Activated naive CD4-positive, alpha-beta T cell treated with anti-CD3 and anti-CD28 coated beads for 36 hours (primary cell): ENCODE measurements around the gene PSD. TPM values are rescaled to one million over a fixed set of nuclear protein-coding genes. Genes with fewer than 3 reads are reported as not detected.

Source experiments
- CTCF ChIA-PET: fragments of 350-600 bp; sonication (Branson Sonifier 250); formaldehyde crosslinking; loops from one replicate; lab custom pipeline; 2021; ENCODE audit warnings: antibody characterized with exemption; lab: Charles Lee
- DNase-seq: peaks from one replicate; pipeline ENCODE4 v3.0.0-alpha.2; 2020
- H3K27ac Mint-ChIP-seq: one replicate; pipeline ENCODE4 v1.8.0; 2021; ENCODE audit warnings: mild to moderate bottlenecking, mixed read lengths
- H3K27me3 Mint-ChIP-seq: one replicate; pipeline ENCODE4 v1.8.0; 2021; ENCODE audit warnings: low read depth, mixed read lengths
- H3K36me3 Mint-ChIP-seq: one replicate; pipeline ENCODE4 v1.8.0; 2021; ENCODE audit warnings: low read depth, mixed read lengths
- H3K4me1 Mint-ChIP-seq: one replicate; pipeline ENCODE4 v1.8.0; 2021; ENCODE audit warnings: low read depth, mixed read lengths
- H3K4me3 Mint-ChIP-seq: one replicate; pipeline ENCODE4 v1.8.0; 2021; ENCODE audit warnings: mild to moderate bottlenecking, moderate library complexity, mixed read lengths
- H3K9me3 Mint-ChIP-seq: one replicate; pipeline ENCODE4 v1.8.0; 2021; ENCODE audit warnings: mixed read lengths
- intact Hi-C: fragments of 100-400 bp; cut with micrococcal nuclease; formaldehyde crosslinking; loops from one replicate; pipeline ENCODE4 v1.15.1; 2023
- total RNA-seq, 2 experiments: library from RNA; stranded (reverse); gene quantifications; one replicate each; pipeline ENCODE4 v1.2.3, GENCODE V29; 2021

Gene PSD
- total RNA-seq, 2 experiments from 2014 or later = 6.2 to 7.2 TPM

DNA sequence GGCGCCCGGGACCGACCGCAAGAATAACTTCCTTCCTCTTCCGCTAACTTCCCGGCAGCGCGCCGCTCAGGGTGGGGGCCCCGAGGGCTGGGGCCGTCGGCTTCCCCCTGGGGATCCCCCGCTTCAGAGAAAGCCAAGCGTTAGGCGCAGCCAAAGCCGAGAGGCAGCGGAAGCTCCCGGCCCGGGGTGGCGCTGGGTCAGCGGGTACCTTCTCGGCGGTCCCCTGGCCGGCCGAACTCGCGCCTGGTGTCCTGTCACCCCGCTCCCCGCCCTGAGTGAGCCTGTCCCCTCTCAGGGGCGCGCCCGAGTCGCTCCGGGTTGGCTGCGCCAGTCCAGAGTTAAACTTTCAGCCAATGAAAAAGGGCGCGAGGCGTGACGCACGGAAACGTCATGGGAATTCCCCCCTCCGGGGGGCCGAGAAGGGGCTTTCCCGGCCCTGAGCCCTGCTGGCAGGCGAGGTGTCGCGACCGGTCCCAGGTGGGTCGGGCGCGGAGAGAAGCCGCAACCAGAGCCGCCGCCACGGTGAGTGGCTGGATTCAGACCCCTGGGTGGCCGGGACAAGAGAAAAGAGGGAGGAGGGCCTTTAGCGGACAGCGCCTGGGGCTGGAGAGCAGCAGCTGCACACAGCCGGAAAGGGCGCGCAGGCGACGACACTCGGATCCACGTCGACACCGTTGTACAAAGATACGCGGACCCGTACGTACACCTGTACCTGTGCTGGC lies 24.3 kb downstream of the PSD start:
- Mint-ChIP-seq H3K4me1 (peaks cover 44% of the 10 kb centered on the region), H3K27me3 (no peaks in the 10 kb centered on the region), H3K27ac (peak overlapping the region; percentile 99), H3K36me3 (peaks cover 42% of the 10 kb centered on the region), H3K4me3 (peak overlapping the region; percentile 87), H3K9me3 (no peaks in the 10 kb centered on the region)
- peak; percentile 99 for DNase-seq
- intact Hi-C loops = loop anchor here (1.0 to 5.0 kb wide), 12 partner anchors 27 to 262 kb away; partner anchors contain the start of genes GBF1 and NOLC1
- CTCF ChIA-PET = interaction anchor here (0.7 to 5.0 kb wide), 28 partner anchors 9 to 247 kb away, joined by 3 to 46 read pairs (median 4); partner anchors contain the start of genes C10orf95, ELOVL3 and FBXL15

DNA sequence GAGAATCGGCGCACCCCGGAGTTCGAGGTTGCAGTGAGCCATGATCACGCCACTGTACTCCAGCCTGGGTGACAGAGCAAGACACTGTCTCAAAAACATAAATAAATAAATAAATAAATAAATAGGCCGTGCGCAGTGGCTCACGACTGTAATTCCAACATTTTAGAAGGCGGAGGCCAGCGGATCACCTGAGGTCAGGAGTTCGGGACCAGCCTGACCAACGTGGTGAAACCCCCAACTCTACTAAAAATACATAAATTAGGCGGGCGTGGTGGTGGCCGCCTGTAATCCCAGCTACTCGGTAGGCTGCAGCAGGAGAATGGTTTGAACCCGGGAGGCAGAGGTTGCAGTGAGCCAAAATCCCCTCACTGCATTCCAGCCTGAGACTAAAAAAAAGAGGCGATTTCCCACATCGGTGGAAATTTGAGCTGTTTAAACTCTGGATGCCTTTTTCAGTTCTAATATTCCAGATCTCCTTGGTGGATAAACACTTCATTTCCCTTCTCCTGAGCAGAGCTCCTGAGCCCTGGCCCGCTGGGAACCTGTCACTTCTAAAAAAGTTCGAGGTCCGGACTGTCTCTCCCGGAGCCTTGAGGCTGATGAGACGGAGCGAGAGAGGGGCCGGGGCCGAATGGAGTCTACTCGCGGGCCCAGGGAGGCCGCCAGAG lies 25.0 kb downstream of the PSD start:
- CTCF ChIA-PET = interaction anchor here (0.6 to 5.0 kb wide), 34 partner anchors 9 to 246 kb away, joined by 3 to 46 read pairs (median 4); partner anchors contain the start of genes C10orf95, ELOVL3 and FBXL15
- peak overlapping the region; percentile 87 for H3K4me3 Mint-ChIP-seq
- H3K27ac Mint-ChIP-seq = peak overlapping the region; percentile 99
- H3K27me3 Mint-ChIP-seq = no peaks in the 10 kb centered on the region
- peaks cover 39% of the 10 kb centered on the region for H3K4me1 Mint-ChIP-seq
- intact Hi-C loops = loop anchor here (1.0 to 5.0 kb wide), 12 partner anchors 28 to 261 kb away; partner anchors contain the start of genes GBF1 and NOLC1
- no peaks in the 10 kb centered on the region for H3K9me3 Mint-ChIP-seq
- peaks cover 37% of the 10 kb centered on the region for H3K36me3 Mint-ChIP-seq
- no peak for DNase-seq

DNA sequence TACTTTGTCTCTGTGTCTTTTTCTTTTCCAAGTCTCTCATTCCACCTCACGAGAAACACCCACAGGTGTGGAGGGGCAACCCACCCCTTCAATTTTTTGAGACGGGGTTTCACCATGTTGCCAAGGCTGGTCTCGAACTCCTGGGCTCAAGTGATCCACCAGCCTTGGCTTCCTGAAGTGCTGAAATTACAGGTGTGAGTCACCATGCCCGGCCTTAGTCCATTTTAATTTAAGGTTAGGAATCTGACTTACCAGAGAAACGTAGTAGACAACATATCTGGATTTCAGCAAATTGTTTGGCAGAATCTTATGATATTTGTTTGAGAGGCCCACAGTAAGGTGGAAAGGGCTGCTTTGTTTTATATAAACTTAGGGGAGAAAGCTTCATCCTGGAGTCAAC lies 26.3 kb downstream of the PSD start:
- no peaks in the 10 kb centered on the region for H3K9me3 Mint-ChIP-seq
- intact Hi-C loops = loop anchor here (5.0 kb wide), 2 partner anchors 190 to 225 kb away; no protein-coding TSS in a partner anchor
- no peaks in the 10 kb centered on the region for H3K27me3 Mint-ChIP-seq
- CTCF ChIA-PET = interaction anchor here (0.6 to 5.0 kb wide), 9 partner anchors 8 to 344 kb away, joined by 3 to 46 read pairs (median 12); partner anchors contain the start of genes CUEDC2 and FBXL15
- no peak overlapping the region for H3K27ac Mint-ChIP-seq
- peaks cover 25% of the 10 kb centered on the region for H3K36me3 Mint-ChIP-seq
- DNase-seq = no peak
- H3K4me1 Mint-ChIP-seq = peaks cover 27% of the 10 kb centered on the region
- no peak overlapping the region for H3K4me3 Mint-ChIP-seq

DNA sequence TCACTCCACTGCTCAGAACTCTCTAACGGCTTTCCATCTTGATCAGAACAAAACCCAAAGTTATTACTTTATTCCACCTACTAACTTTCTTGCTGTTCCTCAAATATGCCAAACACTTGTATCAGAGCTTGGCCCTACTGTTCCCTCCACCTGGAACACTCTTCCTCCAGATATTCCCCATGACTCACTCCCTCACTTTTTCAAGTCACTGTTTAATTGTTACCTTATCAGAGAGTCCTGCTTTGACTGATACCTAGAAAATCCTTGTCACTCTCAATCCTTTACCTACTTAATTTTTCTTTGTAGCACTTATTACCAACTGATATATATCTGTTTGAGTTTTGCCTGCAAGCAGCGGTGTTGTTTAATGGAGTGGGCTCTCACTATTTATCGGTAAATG lies 28.7 kb downstream of the PSD start:
- DNase-seq = no peak
- CTCF ChIA-PET = interaction anchor here (0.6 to 3.2 kb wide), 3 partner anchors 37 to 159 kb away, joined by 3 to 11 read pairs (median 3); no protein-coding TSS in a partner anchor
- no peaks in the 10 kb centered on the region for H3K9me3 Mint-ChIP-seq
- peaks cover 7% of the 10 kb centered on the region for H3K36me3 Mint-ChIP-seq
- no peaks in the 10 kb centered on the region for H3K27me3 Mint-ChIP-seq
- H3K27ac Mint-ChIP-seq = no peak overlapping the region
- intact Hi-C loops = loop anchor here (5.0 kb wide), 2 partner anchors 192 to 223 kb away; no protein-coding TSS in a partner anchor
- no peak overlapping the region for H3K4me3 Mint-ChIP-seq
- peaks cover 19% of the 10 kb centered on the region for H3K4me1 Mint-ChIP-seq

DNA sequence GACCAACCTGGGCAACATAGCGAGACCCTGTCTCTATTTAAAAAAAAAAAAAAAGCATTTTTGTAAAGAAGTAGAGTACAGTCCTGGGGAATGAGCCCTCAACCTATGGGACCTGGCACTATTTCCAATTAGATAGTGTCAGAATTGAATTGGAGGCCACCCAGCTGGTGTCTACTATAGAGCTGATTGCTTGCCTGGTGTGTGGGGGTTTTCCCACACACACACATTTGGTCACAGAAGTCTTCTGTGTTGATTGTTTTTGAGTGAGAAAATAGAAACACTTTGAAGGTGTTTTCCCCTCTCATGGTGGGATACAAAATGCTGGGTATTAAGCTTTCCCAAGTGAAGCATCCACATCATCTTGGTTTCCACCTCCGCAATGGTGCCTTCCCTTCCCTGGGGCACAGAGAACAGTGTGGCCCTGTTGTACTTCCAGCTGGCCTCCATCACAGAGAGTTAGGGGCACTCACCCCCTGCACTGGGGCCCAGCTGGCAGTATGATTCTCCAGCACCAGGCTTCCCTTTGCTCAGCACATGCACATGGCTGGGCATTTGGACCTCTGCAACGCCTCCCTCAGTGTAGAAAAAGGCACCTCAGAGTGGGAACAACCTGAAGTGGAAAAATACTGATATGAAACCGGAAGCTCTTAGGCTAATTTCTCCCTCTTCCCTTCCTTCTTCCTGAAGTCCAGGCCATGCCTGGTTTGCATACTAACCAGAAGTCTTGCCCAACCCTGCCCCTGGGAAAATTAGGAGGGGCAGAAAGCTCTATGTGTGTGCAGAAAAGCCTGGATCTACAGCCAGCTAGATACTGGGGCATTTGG lies 33.8 kb downstream of the PSD start:
- intact Hi-C loops = loop anchor here (2.0 kb wide), 1 partner anchor 94 kb away; no protein-coding TSS in a partner anchor
- Mint-ChIP-seq H3K27ac (no peak overlapping the region), H3K9me3 (no peaks in the 10 kb centered on the region), H3K4me1 (peaks cover 10% of the 10 kb centered on the region), H3K4me3 (no peak overlapping the region), H3K27me3 (no peaks in the 10 kb centered on the region), H3K36me3 (peaks cover 15% of the 10 kb centered on the region)
- CTCF ChIA-PET = interaction anchor here (0.6 to 6.2 kb wide), 17 partner anchors 9 to 236 kb away, joined by 3 to 43 read pairs (median 4); no protein-coding TSS in a partner anchor
- DNase-seq = peak; percentile 10

DNA sequence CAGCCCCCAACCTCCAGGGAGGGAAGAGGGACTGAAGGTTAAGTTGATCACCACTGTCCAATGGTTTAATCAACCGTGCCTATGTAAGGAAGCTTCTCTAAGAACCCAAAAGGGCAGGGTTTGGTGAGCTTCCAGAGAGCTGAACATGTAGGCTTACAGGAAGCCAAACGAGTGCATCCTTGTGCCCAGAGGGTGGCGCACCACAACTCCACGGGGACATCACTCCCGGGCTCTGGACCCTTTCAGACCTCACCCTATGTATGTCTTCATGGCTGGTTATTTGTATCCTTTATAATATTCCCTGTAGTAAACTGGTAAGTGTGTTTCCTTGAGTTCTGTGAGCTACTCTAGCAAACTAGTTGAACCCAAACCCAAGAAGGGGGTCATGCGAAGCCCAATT lies 34.5 kb downstream of the PSD start:
- peak; percentile 49 for DNase-seq
- H3K9me3 Mint-ChIP-seq = no peaks in the 10 kb centered on the region
- intact Hi-C loops = loop anchor here (2.0 kb wide), 1 partner anchor 95 kb away; no protein-coding TSS in a partner anchor

DNA sequence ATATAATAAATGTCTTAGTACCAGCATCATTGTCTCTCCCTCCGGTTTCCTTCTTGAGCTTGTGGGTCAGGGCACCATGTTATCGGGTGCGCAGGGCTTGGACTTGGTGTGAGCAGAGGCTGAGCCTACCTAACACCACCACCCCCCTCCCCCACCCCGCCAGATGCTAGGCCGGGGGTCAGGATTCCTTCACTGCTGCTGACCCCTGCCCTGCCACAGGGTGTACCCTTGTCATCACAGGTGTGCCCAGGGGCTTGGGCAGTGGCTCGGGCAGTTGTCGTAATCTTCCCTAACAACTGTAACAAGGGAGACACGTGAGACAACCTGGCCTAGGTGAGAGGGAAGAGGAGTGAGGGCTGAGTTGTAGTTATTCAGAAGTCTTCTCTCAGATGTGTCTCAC lies 35.7 kb downstream of the PSD start:
- H3K36me3 Mint-ChIP-seq = peaks cover 15% of the 10 kb centered on the region
- H3K27me3 Mint-ChIP-seq = no peaks in the 10 kb centered on the region
- DNase-seq = no peak
- CTCF ChIA-PET = interaction anchor here (1.5 to 6.2 kb wide), 5 partner anchors 14 to 152 kb away, joined by 3 to 43 read pairs (median 4); no protein-coding TSS in a partner anchor
- no peak overlapping the region for H3K27ac Mint-ChIP-seq
- H3K4me3 Mint-ChIP-seq = no peak overlapping the region
- intact Hi-C loops = no loop called here
- H3K4me1 Mint-ChIP-seq = peaks cover 10% of the 10 kb centered on the region
- no peaks in the 10 kb centered on the region for H3K9me3 Mint-ChIP-seq

More for the DNA sequence above, 34.5 kb downstream of the PSD start:
- Mint-ChIP-seq H3K27me3 (no peaks in the 10 kb centered on the region), H3K4me1 (peaks cover 10% of the 10 kb centered on the region), H3K4me3 (no peak overlapping the region), H3K27ac (no peak overlapping the region), H3K36me3 (peaks cover 15% of the 10 kb centered on the region)
- CTCF ChIA-PET = interaction anchor here (0.8 to 6.2 kb wide), 13 partner anchors 10 to 200 kb away, joined by 3 to 43 read pairs (median 4); no protein-coding TSS in a partner anchor

DNA sequence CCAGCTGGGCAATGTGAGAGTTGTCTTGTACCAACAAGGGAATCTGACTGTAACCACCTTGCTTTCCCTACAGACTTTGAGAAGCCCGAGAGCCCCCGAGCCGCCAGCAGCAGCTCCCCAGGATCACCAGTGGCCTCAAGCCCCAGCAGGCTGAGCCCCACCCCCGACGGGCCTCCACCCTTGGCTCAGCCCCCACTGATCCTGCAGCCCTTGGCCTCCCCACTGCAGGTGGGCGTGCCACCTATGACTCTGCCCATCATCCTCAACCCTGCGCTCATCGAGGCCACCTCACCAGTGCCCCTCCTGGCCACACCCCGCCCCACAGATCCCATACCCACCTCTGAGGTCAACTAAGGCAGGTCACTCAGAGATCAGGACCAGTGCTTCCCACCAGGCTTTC lies 36.6 kb downstream of the PSD start:
- H3K4me3 Mint-ChIP-seq = no peak overlapping the region
- CTCF ChIA-PET = interaction anchor here (0.7 to 6.2 kb wide), 5 partner anchors 13 to 201 kb away, joined by 3 to 43 read pairs (median 4); no protein-coding TSS in a partner anchor
- no peaks in the 10 kb centered on the region for H3K9me3 Mint-ChIP-seq
- H3K27me3 Mint-ChIP-seq = no peaks in the 10 kb centered on the region
- H3K4me1 Mint-ChIP-seq = peaks cover 10% of the 10 kb centered on the region
- H3K36me3 Mint-ChIP-seq = peaks cover 16% of the 10 kb centered on the region
- DNase-seq = no peak
- no peak overlapping the region for H3K27ac Mint-ChIP-seq
- intact Hi-C loops = no loop called here

DNA sequence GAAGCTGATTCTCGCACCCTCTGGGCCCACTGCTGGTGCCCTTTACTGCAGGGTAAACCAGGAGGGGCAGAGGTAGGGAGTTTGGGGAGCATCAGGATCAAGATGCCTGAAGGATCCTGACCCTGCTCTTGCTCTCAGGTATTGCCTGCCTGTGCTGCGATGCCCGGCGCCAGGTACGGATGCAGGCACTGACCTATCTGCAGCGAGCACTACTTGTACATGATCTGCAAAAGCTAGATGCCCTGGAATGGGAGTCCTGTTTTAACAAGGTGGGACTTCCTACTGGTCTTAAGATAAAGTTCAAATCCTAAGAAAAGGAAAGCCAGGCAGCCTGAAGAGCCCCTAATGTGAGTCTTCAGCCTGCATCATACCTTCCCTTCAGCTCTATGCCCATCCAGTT lies 39.2 kb downstream of the PSD start:
- Mint-ChIP-seq H3K4me1 (peaks cover 4% of the 10 kb centered on the region), H3K9me3 (no peaks in the 10 kb centered on the region), H3K27ac (no peak overlapping the region), H3K36me3 (peaks cover 26% of the 10 kb centered on the region), H3K4me3 (no peak overlapping the region), H3K27me3 (no peaks in the 10 kb centered on the region)
- no peak for DNase-seq
- intact Hi-C loops = no loop called here
- CTCF ChIA-PET = interaction anchor here (1.0 to 1.7 kb wide), 8 partner anchors 20 to 150 kb away, joined by 3 to 5 read pairs (median 3); no protein-coding TSS in a partner anchor

DNA sequence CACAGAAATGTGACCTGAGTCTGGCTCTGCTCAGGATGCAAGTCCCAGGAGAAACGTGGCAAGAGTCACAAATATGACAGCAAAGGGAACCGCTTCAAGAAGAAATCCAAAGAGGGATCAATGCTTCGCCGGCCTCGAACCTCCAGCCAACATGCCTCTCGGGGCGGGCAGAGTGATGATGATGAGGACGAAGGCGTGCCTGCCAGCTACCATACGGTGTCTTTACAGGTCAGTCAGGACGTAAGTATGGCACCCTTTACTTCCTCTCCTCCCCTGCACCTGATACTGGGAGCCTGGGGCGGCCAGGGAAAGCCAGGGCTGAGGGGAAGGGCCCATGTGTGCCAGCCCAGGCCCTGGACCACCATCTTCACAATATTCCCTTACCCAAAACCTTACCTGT lies 41.7 kb downstream of the PSD start:
- no peak for DNase-seq
- no peaks in the 10 kb centered on the region for H3K4me1 Mint-ChIP-seq
- no peaks in the 10 kb centered on the region for H3K27me3 Mint-ChIP-seq
- CTCF ChIA-PET = interaction anchor here (1.5 kb wide), 1 partner anchor 17 kb away, joined by 4 read pairs; no protein-coding TSS in a partner anchor
- no peak overlapping the region for H3K27ac Mint-ChIP-seq
- peaks cover 32% of the 10 kb centered on the region for H3K36me3 Mint-ChIP-seq
- H3K4me3 Mint-ChIP-seq = no peak overlapping the region
- intact Hi-C loops = no loop called here
- H3K9me3 Mint-ChIP-seq = no peaks in the 10 kb centered on the region

DNA sequence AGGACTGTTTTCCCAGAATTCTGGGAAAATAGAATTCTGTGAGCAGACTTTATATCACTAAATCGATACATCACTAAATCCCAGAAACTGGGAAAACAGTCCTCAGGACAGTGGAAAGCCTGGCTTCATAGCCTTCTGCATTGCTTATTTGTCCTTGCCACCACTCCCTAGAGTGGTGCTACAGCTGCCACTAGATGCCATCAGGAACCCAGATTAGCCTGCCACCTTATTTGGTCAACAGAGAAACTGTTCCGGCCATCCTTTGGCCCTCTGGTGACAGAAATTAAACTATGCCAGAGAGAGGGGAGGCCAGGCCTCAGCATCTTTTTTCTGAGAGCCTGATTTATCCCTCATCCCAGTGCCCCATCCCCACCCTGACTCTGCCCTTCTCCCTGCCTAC lies 42.7 kb downstream of the PSD start:
- Mint-ChIP-seq H3K4me1 (no peaks in the 10 kb centered on the region), H3K27ac (no peak overlapping the region), H3K9me3 (no peaks in the 10 kb centered on the region), H3K4me3 (no peak overlapping the region), H3K27me3 (no peaks in the 10 kb centered on the region), H3K36me3 (peaks cover 34% of the 10 kb centered on the region)
- CTCF ChIA-PET = interaction anchor here (0.6 to 1.5 kb wide), 3 partner anchors 18 to 149 kb away, joined by 3 to 4 read pairs (median 3); no protein-coding TSS in a partner anchor
- no peak for DNase-seq
- intact Hi-C loops = no loop called here
